WTC11 (cell line): ENCODE measurements around the gene AAGAB.

ENCODE experiments used
- AFF4 ChIP-seq: sonication (generic); formaldehyde crosslinking; IDR thresholded peaks from 2 replicates; pipeline ENCODE4 v1.8.1; 2023; ENCODE audit warnings: mild to moderate bottlenecking, missing genetic modification reagents, borderline replicate concordance
- CREM ChIP-seq: sonication (generic); formaldehyde crosslinking; IDR thresholded peaks from 2 replicates; pipeline ENCODE4 v1.8.1; 2022; ENCODE audit warnings: mild to moderate bottlenecking, missing genetic modification reagents, moderate library complexity
- NR2C2 ChIP-seq: sonication (generic); formaldehyde crosslinking; IDR thresholded peaks from 2 replicates; pipeline ENCODE4 v1.8.0; 2022; ENCODE audit warnings: mild to moderate bottlenecking, missing genetic modification reagents
- SP1 ChIP-seq: sonication (generic); formaldehyde crosslinking; conservative IDR thresholded peaks from 2 replicates; pipeline ENCODE4 v1.8.1; 2022; ENCODE audit warnings: missing genetic modification reagents
- ZNF138 ChIP-seq: sonication (generic); formaldehyde crosslinking; conservative IDR thresholded peaks from 2 replicates; pipeline ENCODE4 v1.8.1; 2022; ENCODE audit warnings: mild to moderate bottlenecking, moderate library complexity, missing genetic modification reagents
- ZNF396 ChIP-seq: fragments of 250-450 bp; sonication (Bioruptor Pico); IDR thresholded peaks from 2 replicates; pipeline ENCODE4 v1.8.0; 2021; ENCODE audit warnings: mild to moderate bottlenecking, moderate library complexity, borderline replicate concordance
- ZNF512 ChIP-seq: sonication (generic); formaldehyde crosslinking; IDR thresholded peaks from 2 replicates; pipeline ENCODE4 v1.8.1; 2022; ENCODE audit warnings: missing genetic modification reagents, borderline replicate concordance
- TF ChIP-seq, protein P1 (sequence below): fragments of 200-600 bp; IDR thresholded peaks from 2 replicates; pipeline ENCODE4 v1.8.0; 2022; ENCODE audit warnings: antibody characterized with exemption
- TF ChIP-seq, protein P2 (sequence below): sonication (generic); formaldehyde crosslinking; IDR thresholded peaks from 2 replicates; pipeline ENCODE4 v1.8.1; 2023; ENCODE audit warnings: mild to moderate bottlenecking, missing genetic modification reagents
- TF ChIP-seq, protein P3 (sequence below): sonication (generic); formaldehyde crosslinking; IDR thresholded peaks from 2 replicates; pipeline ENCODE4 v1.8.0; 2022; ENCODE audit warnings: mild to moderate bottlenecking, missing genetic modification reagents
- TF ChIP-seq, protein P4 (sequence below): sonication (generic); formaldehyde crosslinking; IDR thresholded peaks from 2 replicates; pipeline ENCODE4 v1.8.0; 2023; ENCODE audit warnings: missing genetic modification reagents, mild to moderate bottlenecking, borderline replicate concordance

DNA sequence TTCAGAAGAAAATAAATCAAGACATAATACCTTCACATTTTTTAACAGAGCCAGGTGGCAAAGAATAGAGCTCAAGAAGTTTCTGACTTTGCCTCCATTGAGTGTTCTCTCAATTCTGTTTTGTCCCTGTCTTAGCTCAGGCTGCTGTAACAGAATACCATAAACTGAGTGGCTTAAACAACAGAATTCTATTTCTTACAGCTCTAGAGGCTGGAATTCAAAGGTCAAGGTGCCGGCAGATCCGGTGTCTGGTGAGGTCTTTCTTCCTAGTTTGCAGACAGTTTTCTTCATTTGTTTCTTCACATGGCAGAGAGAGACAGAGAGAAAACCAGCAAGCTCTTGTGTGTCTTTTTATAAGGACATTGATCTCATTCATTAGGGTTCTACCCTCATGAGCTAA, 25.8 kb upstream of the AAGAB start:
- TF ChIP-seq, protein P1, sequence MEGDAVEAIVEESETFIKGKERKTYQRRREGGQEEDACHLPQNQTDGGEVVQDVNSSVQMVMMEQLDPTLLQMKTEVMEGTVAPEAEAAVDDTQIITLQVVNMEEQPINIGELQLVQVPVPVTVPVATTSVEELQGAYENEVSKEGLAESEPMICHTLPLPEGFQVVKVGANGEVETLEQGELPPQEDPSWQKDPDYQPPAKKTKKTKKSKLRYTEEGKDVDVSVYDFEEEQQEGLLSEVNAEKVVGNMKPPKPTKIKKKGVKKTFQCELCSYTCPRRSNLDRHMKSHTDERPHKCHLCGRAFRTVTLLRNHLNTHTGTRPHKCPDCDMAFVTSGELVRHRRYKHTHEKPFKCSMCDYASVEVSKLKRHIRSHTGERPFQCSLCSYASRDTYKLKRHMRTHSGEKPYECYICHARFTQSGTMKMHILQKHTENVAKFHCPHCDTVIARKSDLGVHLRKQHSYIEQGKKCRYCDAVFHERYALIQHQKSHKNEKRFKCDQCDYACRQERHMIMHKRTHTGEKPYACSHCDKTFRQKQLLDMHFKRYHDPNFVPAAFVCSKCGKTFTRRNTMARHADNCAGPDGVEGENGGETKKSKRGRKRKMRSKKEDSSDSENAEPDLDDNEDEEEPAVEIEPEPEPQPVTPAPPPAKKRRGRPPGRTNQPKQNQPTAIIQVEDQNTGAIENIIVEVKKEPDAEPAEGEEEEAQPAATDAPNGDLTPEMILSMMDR, result no peak
- TF ChIP-seq ZNF512, result no peak
- TF ChIP-seq SP1, result no peak
- TF ChIP-seq NR2C2 (CRISPR knock-in tag), result no peak
- TF ChIP-seq, protein P2, sequence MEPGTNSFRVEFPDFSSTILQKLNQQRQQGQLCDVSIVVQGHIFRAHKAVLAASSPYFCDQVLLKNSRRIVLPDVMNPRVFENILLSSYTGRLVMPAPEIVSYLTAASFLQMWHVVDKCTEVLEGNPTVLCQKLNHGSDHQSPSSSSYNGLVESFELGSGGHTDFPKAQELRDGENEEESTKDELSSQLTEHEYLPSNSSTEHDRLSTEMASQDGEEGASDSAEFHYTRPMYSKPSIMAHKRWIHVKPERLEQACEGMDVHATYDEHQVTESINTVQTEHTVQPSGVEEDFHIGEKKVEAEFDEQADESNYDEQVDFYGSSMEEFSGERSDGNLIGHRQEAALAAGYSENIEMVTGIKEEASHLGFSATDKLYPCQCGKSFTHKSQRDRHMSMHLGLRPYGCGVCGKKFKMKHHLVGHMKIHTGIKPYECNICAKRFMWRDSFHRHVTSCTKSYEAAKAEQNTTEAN (CRISPR knock-in tag), result no peak
- TF ChIP-seq, protein P3, sequence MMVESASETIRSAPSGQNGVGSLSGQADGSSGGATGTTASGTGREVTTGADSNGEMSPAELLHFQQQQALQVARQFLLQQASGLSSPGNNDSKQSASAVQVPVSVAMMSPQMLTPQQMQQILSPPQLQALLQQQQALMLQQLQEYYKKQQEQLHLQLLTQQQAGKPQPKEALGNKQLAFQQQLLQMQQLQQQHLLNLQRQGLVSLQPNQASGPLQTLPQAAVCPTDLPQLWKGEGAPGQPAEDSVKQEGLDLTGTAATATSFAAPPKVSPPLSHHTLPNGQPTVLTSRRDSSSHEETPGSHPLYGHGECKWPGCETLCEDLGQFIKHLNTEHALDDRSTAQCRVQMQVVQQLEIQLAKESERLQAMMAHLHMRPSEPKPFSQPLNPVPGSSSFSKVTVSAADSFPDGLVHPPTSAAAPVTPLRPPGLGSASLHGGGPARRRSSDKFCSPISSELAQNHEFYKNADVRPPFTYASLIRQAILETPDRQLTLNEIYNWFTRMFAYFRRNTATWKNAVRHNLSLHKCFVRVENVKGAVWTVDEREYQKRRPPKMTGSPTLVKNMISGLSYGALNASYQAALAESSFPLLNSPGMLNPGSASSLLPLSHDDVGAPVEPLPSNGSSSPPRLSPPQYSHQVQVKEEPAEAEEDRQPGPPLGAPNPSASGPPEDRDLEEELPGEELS (CRISPR knock-in tag), result no peak
- no peak for TF ChIP-seq AFF4
- no peak for TF ChIP-seq ZNF138 (CRISPR knock-in tag)
- no peak for TF ChIP-seq ZNF396 (CRISPR knock-in tag)
- TF ChIP-seq CREM, result no peak
- TF ChIP-seq, protein P4, sequence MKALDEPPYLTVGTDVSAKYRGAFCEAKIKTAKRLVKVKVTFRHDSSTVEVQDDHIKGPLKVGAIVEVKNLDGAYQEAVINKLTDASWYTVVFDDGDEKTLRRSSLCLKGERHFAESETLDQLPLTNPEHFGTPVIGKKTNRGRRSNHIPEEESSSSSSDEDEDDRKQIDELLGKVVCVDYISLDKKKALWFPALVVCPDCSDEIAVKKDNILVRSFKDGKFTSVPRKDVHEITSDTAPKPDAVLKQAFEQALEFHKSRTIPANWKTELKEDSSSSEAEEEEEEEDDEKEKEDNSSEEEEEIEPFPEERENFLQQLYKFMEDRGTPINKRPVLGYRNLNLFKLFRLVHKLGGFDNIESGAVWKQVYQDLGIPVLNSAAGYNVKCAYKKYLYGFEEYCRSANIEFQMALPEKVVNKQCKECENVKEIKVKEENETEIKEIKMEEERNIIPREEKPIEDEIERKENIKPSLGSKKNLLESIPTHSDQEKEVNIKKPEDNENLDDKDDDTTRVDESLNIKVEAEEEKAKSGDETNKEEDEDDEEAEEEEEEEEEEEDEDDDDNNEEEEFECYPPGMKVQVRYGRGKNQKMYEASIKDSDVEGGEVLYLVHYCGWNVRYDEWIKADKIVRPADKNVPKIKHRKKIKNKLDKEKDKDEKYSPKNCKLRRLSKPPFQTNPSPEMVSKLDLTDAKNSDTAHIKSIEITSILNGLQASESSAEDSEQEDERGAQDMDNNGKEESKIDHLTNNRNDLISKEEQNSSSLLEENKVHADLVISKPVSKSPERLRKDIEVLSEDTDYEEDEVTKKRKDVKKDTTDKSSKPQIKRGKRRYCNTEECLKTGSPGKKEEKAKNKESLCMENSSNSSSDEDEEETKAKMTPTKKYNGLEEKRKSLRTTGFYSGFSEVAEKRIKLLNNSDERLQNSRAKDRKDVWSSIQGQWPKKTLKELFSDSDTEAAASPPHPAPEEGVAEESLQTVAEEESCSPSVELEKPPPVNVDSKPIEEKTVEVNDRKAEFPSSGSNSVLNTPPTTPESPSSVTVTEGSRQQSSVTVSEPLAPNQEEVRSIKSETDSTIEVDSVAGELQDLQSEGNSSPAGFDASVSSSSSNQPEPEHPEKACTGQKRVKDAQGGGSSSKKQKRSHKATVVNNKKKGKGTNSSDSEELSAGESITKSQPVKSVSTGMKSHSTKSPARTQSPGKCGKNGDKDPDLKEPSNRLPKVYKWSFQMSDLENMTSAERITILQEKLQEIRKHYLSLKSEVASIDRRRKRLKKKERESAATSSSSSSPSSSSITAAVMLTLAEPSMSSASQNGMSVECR (CRISPR knock-in tag), result no peak
